Natural killer cell treated with Interleukin-12 subunit alpha and Interleukin-12 subunit beta and Interleukin-15 and Interleukin-18, amount 100 ng/mL, for 72 hours (primary cell): ENCODE measurements around the gene CMTM5. TPM values are rescaled to one million over a fixed set of nuclear protein-coding genes. Genes with fewer than 3 reads are reported as not detected.

ENCODE experiments used
- total RNA-seq, 2 donors: library from RNA; stranded (reverse); gene quantifications; one replicate each; pipeline ENCODE4 v1.2.3, GENCODE V29; 2022

CMTM5 gene
- total RNA-seq, 2 donors from 2014 or later, result not detected

Other genes with a start within 250 kb of the CMTM5 start
- gene SLC7A8, start 193.4 kb upstream of the CMTM5 start, total RNA-seq, result 1 to 10 TPM in 1 of 2 donors, under 1 TPM in 1; 0.07 to 3.5 TPM
- not detected for gene RNF212B, start 139.1 kb upstream of the CMTM5 start, total RNA-seq
- 1 to 10 TPM; 5.8 to 7.8 TPM for gene HOMEZ, start 90.9 kb upstream of the CMTM5 start, total RNA-seq
- 10 to 100 TPM; 12.4 to 18.7 TPM for gene PPP1R3E, start 74.2 kb upstream of the CMTM5 start, total RNA-seq
- gene BCL2L2, start 70.2 kb upstream of the CMTM5 start, total RNA-seq, result 10 to 100 TPM; 17.5 to 26.3 TPM
- gene PABPN1, start 55.6 kb upstream of the CMTM5 start, total RNA-seq, result 100 to 1,000 TPM; 182 to 274 TPM
- under 1 TPM in 1 of 2 donors, not detected in 1; 0.42 TPM for gene SLC22A17, start 24.2 kb upstream of the CMTM5 start, total RNA-seq
- not detected for gene EFS, start 11.9 kb upstream of the CMTM5 start, total RNA-seq
- not detected for gene IL25, start 4.2 kb upstream of the CMTM5 start, total RNA-seq
- gene MYH6, start 31.2 kb downstream of the CMTM5 start, total RNA-seq, result under 1 TPM in 1 of 2 donors, not detected in 1; 0.28 TPM
- not detected for gene MYH7, start 58.6 kb downstream of the CMTM5 start, total RNA-seq
- 10 to 100 TPM; 65.6 to 65.7 TPM for gene NGDN, start 92.7 kb downstream of the CMTM5 start, total RNA-seq
- gene ZFHX2, start 174.7 kb downstream of the CMTM5 start, total RNA-seq, result 1 to 10 TPM; 2.8 to 4.9 TPM
- gene THTPA, start 179.2 kb downstream of the CMTM5 start, total RNA-seq, result 10 to 100 TPM; 10.6 to 11.7 TPM
- 100 to 1,000 TPM; 151 to 229 TPM for gene AP1G2, start 190.7 kb downstream of the CMTM5 start, total RNA-seq
- gene JPH4, start 201.7 kb downstream of the CMTM5 start, total RNA-seq, result under 1 TPM in 1 of 2 donors, not detected in 1; 0.07 TPM